NCI-H1092 treated with DMSO at 0.1 percent for 48 hours (cell line): ENCODE data around the gene GATA5.
"Not testable (repeated sequence)": the region's sequence is repeated elsewhere in the genome, so short reads cannot be mapped to it uniquely, and the experiment has no call there.

Experiments used
- DNase-seq: peaks from one replicate; lab custom pipeline; 2025; lab: John Stamatoyannopoulos, UW

Gene GATA5

DNA sequence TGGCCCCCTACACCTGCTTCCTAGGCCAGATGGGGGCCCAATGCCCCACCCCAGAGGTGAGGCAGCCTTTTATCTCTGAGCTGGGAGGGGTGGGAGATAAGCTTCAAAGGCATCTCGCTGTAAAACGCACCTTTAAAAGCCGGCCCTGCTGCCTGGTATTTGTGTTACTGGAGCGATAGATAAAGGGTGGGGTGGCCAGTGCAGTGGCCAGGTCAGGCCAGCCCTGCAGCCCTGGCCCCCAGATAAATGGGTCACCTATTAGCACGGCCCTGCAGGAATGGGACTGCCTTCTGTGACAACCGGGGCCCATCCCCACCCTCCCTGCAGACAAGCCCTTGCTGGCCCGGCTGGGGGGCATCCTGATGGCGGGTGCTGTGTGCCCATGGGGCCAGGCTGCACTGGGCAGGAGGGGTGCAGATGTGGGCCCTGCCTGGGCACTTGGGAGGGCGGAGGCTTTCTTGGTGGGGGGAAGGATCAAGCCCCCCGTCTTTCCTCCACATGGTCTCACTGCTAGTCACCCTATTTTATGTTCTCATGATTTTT is 45.4 kb downstream of the GATA5 start:
- DNase-seq = no peak

GRCh38 chr20:62429455-62430310 is 46.1 kb downstream of the GATA5 start:
- DNase-seq = no peak

DNA sequence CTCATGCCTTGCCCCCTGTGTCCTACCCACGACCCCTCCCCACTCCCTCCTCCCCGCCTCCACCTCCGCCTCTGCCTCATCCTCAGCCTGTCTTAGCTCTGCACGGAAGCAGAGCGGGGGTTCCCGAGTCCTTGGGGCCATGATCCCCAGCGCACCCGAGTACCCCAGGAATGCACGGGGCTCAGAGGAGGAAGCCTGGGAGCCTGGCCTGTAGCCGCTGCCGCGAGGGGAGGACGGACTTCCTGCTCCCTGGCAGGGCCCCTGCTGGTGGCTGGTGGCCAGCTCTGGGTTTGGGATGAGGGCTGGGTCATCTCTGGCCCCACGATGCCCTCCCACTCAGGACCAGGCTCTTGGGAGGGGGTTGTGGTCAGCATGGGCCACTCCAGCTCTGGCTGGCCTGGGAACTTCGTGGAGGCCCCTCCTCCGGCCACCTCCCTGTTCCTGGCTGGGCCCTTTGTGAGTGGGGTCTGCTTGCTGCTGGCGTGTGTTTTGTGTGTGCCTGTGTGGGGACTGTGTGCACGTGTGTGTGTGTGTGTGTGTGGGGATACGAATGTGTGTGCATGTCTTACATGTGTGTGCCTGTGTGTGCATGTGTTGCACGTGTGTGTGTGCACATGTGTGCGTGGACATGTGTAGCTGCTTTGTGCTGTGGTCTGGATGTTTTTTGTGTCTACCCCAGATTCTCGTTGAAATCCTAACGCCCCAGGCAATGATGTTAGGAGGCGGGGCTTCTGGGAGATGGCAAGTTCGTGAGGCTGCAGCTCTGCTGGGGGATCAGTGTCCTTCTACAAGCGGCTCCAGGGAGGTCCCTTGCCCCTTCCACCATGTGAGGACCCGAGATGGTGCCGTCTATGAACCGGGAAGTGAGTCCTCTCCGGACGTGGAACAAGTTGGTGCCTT is 47.1 kb downstream of the GATA5 start:
- DNase-seq = no peak

DNA sequence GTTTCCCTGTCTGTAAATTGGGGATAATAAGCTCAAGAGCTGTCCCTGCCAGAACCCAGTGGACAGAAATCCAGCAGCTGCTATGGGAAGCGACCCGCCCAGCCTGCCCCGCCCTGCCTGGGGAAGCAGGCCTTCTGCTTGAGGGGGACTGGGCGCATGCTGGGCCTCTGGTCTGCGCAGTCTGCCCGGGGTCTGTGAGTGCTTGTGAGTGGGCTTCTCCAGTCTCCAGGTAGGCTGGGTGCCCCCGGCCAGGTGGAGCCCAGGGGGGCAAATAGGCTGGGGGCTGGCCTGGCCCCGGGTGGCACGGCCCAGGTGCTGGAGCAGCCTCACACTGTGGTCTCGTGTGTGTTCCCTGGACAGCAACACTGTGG is 47.8 kb downstream of the GATA5 start:
- DNase-seq = no peak

- no peak for DNase-seq
These were observed 48.4 kb downstream of the GATA5 start, which contains the start of gene RBBP8NL for GRCh38 chr20:62427172-62428001. TSS of gene RBBP8NL (minus strand) at chr20:62427539. CDS start at chr20:62419647, 7,892 bp downstream.

DNA sequence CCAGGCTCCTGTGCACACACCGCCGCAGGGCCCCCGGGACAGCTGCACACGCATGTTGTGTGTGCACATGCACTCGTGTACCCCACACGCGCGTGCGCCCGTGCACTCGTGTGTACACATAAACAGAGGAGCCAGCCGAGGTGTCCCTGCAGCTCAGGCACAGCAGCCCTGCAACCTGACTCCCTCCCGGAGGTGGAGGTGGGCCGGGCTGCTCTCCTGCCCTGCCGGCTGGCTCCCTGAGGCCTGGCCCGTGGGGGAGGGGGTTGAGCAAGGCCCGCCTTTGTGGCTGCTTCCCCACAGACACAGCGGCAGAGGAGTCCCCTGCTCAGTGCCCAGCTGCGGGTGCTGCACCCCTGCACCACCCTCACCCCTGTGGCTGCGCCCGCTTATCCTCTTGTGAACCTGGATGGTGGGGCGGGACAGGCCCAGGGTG is 49.1 kb downstream of the GATA5 start:
- DNase-seq = no peak

- not testable (repeated sequence) for DNase-seq
These were observed 49.8 kb downstream of the GATA5 start for GRCh38 chr20:62426059-62426348.

GRCh38 chr20:62425281-62426058 is 50.3 kb downstream of the GATA5 start:
- DNase-seq = no peak

- DNase-seq = no peak
These were observed 51.3 kb downstream of the GATA5 start for GRCh38 chr20:62424249-62425107.

DNA sequence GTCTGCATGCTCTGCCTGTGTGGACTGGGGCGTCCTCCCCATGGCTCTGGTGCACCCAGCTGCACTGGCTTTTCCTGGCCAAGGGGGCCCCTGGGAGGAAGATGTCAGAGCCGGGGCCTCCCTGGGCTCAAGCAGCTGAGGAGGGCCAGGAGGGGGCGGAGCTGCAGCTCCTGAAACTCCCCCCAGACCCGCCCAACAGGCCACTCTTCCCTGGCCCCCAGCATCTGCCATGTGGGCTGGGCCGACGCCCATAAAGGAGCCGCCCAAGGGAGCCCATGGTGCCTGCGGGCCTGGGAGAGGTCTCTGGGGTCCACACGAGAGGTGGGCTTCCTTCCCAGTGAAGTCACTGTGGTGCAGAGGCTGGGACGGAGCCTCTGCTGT is 52.5 kb downstream of the GATA5 start:
- no peak for DNase-seq

DNA sequence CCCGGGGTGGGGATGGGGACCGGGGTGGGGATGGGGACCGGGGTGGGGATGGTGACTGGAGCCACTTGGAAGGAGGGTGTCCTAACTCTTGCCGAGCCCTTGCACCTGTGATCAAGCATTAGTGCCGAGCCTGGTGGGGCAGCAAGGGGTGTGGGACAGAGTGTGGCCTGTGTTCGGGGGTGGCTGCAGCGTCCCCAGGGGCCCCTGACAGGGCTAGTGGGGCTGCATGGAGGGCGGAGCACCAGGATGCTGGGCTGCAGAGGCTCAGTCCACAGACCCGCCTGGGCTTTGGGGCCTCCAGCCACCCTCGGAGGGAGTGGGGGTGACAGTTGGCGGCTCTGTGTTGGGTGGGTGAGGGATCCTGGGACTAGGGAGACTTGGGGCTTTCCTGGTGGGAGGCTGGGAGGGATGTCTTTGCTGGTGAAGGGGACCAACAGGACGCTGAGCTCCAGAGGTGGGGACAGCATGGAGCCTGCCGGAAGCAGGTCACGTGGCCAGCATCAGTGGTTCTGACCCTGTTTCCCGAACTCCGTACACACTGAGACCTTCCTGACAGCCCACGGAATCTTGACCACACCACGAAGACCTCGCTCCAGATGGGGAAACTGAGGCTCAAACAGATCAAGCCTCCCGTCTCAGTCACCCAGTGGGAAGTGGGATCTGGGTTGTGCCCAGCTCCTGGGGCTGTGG is 53.0 kb downstream of the GATA5 start:
- DNase-seq = no peak

- DNase-seq = no peak
These were observed 54.1 kb downstream of the GATA5 start for GRCh38 chr20:62421716-62421990.

DNA sequence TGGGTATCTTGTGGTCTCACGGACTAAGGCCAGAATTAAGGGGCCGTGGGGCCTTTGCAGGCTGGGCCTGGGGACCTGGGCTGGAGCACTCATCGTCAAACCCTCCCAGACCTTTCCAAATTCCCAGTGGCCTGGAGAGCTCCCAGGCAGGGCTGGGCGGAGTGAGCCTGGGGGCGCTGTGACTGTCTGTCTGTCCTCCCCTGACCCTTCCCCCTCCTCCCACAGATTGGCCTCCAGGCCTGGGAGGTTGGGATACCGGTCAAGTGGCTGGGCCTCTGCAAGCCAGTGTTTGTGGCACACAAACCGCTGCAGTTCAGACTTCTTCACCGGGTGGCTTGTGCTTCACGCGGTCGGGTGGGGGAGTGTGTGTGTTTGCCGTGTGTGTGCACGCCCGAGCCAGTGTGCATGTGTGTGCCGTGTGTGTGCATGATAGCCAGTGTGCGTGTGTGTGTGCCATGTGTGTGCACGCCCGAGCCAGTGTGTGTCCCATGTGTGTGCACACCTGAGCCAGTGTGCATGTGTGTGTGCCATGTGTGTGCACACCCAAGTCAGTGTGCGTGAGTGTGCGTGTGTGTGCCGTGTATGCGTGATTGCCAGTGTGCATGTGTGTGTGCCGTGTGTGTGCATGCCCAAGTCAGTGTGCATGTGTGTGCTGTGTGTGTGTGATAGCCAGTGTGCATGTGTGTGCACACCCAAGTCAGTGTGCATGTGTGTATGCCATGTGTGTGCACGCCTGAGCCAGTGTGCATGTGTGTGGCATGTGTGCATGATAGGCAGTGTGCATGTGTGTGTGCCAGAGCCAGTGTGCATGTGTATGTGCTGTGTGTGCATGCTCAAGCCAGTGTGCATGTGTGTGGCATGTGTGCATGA is 54.7 kb downstream of the GATA5 start:
- no peak for DNase-seq

DNA sequence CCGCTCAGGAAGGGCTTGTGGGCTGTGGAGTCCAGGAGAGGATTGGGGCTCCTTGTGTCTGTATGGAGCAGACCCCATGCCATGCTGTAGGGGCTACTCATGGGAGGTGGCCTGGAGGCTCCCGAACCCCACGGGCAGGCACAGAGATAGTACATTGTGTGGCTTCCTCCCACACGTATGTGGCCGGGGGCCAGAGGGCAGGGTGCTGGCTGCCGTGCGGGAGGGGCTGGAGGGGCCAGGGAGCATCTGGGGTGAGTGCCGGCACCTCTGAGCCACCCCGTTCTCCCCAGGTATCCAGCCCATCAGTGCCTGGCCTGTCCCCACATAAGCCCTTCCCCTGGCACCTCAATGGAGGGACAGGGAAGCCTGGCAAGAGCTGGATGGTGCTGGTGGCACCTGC is 56.0 kb downstream of the GATA5 start:
- no peak for DNase-seq

DNA sequence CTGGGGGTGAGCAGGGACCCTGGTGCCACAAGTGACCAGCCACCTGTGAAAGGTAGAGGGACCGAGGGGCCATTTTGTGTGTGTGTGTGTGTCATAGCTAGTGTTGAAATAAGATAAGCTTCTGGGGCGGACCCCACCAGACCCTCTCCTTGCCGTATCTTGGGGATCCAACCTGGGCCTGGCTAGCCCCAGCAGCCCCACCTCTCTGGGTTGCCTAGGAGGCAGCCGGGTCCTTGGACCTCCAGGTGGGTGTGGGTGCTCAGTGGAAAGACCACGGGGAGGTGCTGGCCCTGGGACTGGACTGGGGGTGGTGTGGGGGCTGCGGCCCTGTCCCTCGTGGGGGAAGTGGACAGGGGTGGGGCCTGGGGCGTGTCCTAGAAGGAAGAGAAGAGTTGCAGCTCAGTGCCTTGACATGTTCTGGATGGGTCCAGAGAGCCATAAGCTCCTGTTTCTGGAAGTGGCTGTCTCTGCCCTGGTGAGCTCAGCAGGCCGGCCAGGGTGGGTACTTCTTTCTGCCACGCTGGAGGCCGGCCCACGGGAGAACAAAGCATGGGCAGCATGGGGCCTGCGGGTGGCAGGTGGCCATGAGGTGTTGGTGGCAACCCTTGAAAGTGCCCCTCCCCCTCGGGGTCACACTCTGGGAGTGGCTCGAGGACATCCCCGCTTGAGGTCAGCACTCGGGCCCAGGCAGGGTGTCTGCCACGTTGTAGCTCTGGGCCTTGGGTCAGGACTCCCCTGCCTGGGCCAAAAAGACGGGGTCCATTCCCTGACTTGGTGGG is 56.9 kb downstream of the GATA5 start:
- no peak for DNase-seq

GRCh38 chr20:62417981-62418708 is 57.6 kb downstream of the GATA5 start:
- no peak for DNase-seq
